Fibroblast of villous mesenchyme (primary cell): ENCODE data around the gene JAM3. TPM values are rescaled to one million over a fixed set of nuclear protein-coding genes. Genes with fewer than 3 reads are reported as not detected.
A peak's percentile ranks its signal among the peaks of the same experiment; 100 is the strongest.

Experiments
- DNase-seq: peaks from one replicate; pipeline ENCODE4 v3.0.0-alpha.2; 2010; ENCODE audit warnings: low read depth
- H3K4me3 ChIP-seq: 2 replicates; pipeline ENCODE4 v1.5.1; 2011; ENCODE audit warnings: low read depth, mild to moderate bottlenecking, low read length
- total RNA-seq: library from RNA; depleted of rRNA; stranded (reverse); fragments of >200 nt; gene quantifications from 2 replicates; pipeline ENCODE4 v1.2.3, GENCODE V29; 2012
- TF ChIP-seq, protein P1 (sequence below): IDR thresholded peaks from 2 replicates; pipeline ENCODE4 v1.5.1; 2012; ENCODE audit warnings: low read depth, mild to moderate bottlenecking, low read length; ENCODE audit not compliant: insufficient read depth

Gene JAM3
- total RNA-seq, 1 donor = 48.8 TPM

DNA sequence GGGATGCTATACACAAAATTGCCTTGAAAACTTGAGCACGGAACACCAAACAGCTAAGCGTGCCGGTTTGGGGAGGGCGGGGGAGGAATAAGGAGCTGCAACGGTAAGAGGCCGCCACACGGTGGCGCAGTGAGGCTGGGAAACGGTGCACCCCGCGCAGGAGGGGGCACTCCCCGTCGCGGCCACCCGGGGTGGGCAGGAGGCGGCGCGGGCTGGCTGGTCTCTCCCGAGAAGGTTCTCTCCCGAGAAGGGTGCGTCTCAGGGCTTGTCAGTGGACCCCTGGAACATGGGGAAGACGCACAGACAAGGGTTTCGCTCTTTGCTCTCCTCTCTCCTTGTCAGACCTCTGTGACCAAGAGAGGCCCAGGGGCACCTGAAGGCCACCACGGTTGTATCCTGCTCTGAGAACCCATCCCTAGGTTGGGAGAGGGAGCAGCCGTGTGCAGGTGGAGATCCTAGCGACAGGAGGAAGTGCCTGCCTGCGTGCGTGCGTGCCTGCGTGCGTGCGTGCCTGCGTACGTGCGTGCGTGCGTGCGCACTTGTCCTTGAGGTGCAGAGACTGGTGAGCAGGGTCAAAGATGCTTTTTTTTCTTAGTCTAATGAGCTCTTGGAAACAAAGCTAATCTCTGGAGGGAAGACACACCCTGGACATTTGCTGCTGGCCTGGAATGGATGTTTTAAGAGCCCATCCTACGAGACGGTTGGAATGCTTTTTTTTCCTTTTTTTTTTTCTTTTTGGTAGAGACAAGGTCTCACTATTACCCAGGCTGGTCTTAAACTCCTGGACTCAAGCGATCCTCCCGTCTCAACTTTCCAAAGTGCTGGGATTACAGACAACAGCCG lies 18.1 kb upstream of the JAM3 start:
- peak overlapping the region; percentile 66 for H3K4me3 ChIP-seq
- TF ChIP-seq, protein P1, sequence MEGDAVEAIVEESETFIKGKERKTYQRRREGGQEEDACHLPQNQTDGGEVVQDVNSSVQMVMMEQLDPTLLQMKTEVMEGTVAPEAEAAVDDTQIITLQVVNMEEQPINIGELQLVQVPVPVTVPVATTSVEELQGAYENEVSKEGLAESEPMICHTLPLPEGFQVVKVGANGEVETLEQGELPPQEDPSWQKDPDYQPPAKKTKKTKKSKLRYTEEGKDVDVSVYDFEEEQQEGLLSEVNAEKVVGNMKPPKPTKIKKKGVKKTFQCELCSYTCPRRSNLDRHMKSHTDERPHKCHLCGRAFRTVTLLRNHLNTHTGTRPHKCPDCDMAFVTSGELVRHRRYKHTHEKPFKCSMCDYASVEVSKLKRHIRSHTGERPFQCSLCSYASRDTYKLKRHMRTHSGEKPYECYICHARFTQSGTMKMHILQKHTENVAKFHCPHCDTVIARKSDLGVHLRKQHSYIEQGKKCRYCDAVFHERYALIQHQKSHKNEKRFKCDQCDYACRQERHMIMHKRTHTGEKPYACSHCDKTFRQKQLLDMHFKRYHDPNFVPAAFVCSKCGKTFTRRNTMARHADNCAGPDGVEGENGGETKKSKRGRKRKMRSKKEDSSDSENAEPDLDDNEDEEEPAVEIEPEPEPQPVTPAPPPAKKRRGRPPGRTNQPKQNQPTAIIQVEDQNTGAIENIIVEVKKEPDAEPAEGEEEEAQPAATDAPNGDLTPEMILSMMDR = peak; percentile 88
- peak; percentile 68 for DNase-seq

DNA sequence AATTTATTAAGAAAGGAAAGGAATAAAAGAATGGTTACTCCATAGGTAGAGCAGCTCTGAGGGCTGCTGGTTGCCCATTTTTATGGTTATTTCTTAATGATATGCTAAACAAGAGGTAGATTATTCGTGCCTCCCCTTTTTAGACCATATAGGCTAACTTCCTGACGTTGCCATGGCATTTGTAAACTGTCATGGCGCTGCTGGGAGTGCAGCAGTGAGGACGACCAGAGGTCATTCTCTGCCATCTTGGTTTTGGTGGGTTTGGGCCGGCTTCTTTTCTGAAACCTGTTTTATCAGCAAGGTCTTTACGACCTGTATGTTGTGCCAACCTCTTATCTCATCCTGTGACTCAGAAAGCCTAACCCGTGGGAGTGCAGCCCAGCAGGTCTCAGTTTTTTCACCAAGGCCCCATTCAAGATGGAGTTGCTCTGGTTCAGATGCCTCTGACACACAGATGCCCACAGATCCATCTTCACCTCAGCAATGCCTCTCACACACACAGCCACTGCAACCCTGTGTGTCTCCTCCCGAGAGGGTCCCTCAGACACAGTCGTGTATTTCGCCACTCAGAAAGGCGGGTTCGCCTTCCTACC lies 16.4 kb upstream of the JAM3 start:
- no peak for DNase-seq
- TF ChIP-seq, protein P1 = no peak
- no peak overlapping the region for H3K4me3 ChIP-seq

DNA sequence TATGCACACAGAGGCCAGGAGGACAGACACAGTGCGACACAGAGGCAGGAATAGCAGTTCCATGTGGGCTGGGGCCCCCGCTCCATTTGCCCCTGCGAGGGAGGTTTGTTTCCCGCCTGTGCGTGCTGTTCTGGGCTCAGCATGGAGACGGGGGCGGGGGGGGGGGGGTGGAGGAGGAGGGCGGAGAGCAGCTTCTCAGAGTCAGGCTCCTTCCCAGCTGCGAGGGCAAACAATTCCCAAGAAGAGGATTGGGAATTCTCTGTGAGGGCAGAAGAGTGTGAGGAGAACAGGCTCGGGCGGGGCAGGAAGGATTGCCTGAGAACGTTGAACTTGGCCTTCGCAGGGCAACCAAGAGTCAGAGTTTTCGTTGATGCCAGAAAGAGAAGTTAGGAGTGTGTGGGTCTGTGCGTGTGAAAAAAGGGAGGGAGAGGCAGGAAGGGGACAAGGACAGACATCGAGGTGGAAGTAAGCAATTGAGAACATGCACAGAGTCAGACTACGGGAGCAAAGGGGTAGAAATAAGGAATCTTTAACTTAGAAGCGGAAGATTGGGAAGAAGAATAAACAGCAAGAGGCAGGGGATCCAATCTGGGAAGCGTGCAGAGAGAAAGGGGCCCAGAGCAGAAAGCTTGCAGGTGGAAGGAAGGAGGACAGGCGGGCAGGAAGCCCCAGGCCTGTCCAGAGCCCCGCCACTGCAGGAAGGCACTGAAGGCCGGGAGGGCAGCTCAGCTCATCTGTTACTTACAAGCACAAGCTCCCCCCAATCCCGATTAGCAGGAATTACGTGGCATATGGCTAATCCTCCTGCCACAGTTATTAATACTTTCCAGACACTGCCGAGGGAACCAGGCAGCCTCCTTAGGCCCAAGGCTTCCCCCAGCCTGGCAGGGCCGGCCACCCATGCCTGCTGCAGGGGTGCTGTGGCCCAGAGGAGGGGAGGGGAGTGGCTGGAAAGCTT lies 15.6 kb upstream of the JAM3 start:
- H3K4me3 ChIP-seq = no peak overlapping the region
- no peak for DNase-seq
- TF ChIP-seq, protein P1 = no peak

DNA sequence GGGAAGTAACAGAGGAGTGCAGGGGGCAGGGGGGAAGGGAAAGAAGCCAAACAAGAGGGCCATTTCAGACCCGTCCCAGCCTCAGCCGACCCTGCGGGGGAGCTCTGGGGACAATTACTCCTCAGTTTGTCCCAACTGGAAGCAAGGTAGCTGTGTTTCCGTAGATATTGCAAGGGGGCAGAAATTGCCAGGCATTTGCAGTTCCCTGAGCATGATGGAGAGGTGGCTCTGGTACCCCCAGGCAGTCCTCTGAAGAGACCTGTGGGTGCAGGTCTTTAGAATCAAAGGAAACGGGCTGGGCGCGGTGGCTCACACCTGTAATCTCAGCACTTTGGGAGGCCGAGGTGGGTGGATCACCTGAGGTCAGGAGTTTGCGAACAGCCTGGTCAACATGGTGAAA lies 13.8 kb upstream of the JAM3 start:
- TF ChIP-seq, protein P1 = no peak
- H3K4me3 ChIP-seq = no peak overlapping the region
- DNase-seq = no peak

DNA sequence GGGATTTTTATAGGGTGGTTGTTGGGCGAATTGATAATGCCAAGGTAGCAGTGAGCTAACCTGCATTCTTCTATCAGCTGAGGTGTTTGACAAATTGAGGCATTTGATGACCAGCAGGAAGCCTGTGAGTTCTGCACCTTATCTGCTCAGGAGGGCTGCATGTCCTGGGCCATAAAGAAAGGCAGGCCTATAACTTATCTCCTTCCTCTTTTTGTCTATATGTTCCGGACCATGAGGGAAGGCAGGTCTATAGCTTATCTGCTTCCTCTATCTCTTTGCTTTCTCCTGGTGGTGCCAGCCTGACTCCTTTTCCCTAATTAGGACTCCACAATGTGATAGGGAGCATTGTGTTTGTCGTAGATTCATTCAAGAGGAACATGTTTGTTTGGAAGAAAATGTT lies 8.6 kb upstream of the JAM3 start:
- TF ChIP-seq, protein P1 = no peak
- DNase-seq = no peak

DNA sequence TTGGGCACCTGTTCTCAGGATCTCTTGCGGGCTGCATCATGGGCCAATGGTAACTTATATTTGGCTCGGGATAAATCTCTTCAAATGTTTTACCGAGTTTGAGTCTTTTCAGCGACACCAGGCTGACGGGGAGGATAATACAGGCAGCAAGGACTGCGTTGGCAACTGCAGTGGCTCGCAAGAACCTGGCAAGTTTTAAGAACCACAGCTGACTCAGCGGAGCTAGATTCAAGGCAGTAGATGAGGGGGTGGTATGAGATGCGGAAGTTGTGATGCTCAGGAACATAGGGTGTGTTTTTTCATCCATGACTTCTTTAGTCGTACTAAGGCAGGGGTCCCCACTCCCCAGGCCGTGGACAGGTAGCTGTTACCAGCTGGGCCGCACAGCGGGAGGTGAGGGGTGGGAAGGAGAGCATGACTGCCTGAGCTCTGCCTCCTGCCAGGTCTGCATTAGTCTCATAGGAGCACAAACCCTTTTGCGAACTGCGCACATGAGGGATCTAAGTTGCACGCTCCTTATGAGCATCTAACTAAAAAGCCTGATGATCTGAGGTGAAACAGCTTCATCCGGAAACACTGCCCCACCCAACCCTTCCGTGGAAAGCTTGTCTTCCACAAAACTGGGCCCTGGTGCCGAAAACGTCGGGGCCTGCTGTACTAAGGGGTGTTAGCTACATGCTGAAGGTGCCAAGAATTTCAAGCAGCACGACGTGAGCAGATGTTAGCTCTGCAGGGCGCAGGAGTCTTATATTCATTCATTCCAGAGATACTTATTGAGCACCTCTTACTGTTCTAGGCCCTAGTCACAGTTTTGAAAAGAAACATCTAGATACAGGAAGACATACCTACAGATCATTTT lies 6.4 kb upstream of the JAM3 start:
- no peak for DNase-seq
- H3K4me3 ChIP-seq = no peak overlapping the region
- TF ChIP-seq, protein P1 = no peak

More for the DNA sequence above, 8.6 kb upstream of the JAM3 start:
- H3K4me3 ChIP-seq = no peak overlapping the region
